HG03280 (cell line): ENCODE measurements around the gene RAB24.
"Not testable (repeated sequence)": the region's sequence is repeated elsewhere in the genome, so short reads cannot be mapped to it uniquely, and the experiment has no call there.

Experiments used
- ATAC-seq: cut with Tn5 transposase; IDR thresholded peaks from one replicate; pipeline ENCODE4 v1.9.1; 2021; ENCODE audit warnings: mild to moderate bottlenecking, moderate library complexity; ENCODE audit not compliant: unreplicated experiment

Gene RAB24

DNA sequence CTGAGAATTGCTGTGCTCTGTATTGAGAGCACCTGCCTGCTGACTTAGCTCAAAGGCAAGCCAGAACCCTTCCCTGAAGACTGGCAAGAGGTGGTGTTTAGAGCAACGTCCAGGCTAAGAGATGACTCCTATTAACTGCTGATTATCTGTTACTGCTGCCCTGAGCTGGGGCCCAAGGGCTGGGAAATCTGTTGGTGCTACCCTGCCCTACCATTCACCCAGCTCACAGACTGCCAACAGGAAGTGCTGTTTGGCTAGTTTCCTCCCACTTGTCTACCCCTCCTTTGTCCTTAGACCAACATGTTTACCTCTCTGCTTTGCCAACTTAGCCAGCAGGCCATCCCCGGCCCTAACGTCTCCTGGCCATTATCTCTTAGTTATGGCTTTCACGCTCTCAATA lies 6.9 kb downstream of the RAB24 start:
- no peak for ATAC-seq

DNA sequence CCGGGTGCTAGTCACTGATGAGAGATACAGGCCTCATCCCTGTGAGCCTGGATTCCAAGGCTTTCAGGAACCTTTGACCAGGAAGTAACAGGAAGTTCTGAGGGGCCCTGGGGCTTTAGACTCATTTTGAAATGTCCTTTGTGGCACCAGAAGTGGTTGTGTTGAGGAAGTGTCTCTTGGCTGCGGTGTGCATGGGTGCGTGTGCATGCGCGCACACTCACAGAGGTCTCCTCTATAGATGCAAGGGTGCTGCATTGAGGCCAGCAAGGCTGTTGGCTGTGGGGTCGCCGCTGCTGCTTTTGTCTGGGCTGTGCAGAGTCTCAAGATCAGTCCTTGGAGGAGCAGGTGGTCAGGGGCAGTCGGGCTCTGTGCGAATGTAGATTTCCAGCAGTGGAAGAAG lies 7.6 kb downstream of the RAB24 start:
- no peak for ATAC-seq

DNA sequence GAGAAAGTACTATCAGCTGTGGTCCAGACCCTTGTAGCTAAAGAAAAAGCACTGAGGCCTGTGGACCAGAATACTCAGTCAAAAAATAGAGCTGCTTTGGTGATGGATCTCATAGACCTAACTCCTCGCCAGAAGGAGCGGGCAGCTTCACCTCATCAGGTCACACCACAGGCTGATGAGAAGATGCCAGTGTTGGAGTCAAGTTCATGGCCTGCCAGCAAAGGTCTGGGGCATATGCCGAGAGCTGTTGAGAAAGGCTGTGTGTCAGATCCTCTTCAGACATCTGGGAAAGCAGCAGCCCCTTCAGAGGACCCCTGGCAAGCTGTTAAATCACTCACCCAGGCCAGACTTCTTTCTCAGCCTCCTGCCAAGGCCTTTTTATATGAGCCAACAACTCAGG lies 8.9 kb downstream of the RAB24 start:
- ATAC-seq = no peak

DNA sequence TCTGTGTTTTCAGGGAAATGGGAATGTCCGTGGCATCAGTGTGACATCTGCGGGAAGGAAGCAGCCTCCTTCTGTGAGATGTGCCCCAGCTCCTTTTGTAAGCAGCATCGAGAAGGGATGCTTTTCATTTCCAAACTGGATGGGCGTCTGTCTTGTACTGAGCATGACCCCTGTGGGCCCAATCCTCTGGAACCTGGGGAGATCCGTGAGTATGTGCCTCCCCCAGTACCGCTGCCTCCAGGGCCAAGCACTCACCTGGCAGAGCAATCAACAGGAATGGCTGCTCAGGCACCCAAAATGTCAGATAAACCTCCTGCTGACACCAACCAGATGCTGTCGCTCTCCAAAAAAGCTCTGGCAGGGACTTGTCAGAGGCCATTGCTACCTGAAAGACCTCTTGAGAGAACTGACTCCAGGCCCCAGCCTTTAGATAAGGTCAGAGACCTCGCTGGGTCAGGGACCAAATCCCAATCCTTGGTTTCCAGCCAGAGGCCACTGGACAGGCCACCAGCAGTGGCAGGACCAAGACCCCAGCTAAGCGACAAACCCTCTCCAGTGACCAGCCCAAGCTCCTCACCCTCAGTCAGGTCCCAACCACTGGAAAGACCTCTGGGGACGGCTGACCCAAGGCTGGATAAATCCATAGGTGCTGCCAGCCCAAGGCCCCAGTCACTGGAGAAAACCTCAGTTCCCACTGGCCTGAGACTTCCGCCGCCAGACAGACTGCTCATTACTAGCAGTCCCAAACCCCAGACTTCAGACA lies 9.5 kb downstream of the RAB24 start:
- no peak for ATAC-seq

DNA sequence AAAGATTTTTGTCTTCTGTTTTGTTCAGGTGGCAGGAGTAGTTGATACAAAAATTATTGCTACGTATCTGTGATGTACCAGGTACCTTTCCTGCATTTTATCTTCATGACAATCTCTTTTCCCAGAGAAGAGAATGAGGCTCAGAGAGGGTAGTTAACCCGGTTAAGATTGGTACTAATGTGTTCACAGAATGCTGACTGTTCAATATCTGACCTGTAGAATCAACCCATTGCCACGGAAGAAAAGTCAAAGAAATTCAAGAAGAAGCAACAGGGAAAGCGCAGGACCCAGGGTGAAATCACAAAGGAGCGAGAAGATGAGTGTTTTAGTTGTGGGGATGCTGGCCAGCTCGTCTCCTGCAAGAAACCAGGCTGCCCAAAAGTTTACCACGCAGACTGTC lies 11.8 kb downstream of the RAB24 start:
- ATAC-seq = no peak

DNA sequence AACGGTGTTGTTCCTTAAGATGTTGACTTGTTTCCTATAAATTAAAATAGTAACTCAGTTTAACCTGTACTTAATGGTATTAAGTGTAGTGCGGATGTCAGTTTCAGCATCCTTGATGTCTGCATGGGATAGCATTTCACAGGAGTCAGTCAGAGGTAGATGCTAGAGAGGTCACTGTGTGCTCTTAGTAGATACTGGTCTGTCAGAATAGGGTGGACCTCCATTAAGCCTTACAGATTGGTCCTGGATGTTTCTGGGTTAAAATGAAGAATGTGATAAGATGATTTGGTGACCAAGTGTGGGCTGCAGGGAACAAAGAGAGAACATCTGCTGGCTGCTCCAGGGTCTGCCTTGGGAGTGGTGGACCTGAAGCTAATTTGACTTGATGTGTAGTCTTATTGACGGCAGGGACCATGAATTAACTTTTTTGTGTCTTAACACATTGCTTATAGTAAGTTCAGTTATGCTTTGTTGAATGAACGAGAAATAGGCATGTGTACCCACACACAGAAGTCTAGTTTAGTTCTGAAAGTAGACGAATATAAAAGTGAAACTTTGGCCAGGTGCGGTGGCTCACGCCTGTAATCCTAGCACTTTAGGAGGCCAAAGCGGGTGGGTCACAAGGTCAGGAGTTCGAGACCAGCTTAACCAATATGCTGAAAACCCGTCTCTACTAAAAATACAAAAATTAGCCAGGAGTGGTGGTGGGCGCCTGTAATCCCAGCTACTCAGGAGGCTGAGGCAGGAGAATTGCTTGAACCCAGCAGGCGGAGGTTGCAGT lies 12.5 kb downstream of the RAB24 start:
- ATAC-seq = no peak

GRCh38 chr5:177288191-177288590 lies 15.3 kb downstream of the RAB24 start:
- no peak for ATAC-seq

DNA sequence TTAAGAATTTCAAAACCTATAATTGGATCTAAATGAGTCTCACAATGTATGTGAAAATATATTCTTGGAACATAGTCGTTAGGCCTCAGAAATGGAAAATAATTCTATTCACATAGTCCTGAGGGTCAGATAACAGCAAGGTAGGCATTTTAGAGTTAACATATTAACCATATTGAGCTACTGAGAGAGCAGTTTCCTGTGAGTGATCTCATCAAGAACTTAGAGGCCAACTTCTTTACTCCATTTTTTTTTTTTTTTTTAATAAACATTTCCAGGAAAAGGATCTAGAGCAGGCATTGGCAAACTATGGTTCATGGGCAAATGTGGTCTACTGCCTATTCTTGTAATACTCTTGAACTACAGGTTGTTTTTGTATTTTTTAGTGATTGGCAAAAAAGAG lies 26.6 kb downstream of the RAB24 start:
- ATAC-seq = no peak

DNA sequence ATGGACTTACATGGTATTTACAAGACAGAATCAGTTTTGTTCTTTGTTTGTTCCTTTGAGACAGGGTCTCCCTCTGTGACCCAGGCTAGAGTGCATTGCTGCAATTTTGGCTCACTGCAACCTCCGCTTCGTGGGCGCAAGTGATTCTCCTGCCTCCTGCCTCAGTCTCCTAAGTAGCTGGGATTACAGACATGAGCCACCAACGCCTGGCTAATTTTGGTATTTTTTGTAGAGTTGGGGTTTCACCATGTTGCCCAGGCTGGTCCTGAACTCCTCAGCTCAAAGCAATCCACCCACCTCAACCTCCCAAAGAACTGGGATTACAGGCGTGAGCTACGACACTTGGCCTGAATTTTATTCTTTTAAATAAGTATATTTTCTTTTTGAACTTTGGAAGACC lies 27.6 kb downstream of the RAB24 start:
- no peak for ATAC-seq

- no peak for ATAC-seq
Measured at GRCh38 chr5:177271113-177271512, 32.4 kb downstream of the RAB24 start.

DNA sequence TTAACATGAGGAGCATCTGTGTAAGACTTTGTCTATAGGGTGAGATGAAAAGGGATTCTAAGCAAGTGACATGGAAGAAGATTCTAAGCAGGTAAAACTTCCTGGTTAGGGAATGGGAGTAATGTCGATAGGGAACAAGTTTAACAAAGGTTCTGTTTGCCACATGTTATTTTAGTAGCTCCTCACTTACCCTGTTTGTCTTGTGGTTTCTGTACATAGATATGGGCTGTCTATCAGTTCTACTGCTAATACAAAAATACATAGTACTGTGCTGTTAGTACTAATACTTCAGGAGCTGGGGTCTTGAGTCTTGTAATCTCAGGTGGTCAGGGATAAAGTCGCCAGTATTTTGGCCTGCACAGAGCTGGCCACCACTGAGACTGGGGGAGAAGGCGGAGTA lies 32.9 kb downstream of the RAB24 start:
- no peak for ATAC-seq

GRCh38 chr5:177269976-177270375 lies 33.5 kb downstream of the RAB24 start:
- no peak for ATAC-seq

DNA sequence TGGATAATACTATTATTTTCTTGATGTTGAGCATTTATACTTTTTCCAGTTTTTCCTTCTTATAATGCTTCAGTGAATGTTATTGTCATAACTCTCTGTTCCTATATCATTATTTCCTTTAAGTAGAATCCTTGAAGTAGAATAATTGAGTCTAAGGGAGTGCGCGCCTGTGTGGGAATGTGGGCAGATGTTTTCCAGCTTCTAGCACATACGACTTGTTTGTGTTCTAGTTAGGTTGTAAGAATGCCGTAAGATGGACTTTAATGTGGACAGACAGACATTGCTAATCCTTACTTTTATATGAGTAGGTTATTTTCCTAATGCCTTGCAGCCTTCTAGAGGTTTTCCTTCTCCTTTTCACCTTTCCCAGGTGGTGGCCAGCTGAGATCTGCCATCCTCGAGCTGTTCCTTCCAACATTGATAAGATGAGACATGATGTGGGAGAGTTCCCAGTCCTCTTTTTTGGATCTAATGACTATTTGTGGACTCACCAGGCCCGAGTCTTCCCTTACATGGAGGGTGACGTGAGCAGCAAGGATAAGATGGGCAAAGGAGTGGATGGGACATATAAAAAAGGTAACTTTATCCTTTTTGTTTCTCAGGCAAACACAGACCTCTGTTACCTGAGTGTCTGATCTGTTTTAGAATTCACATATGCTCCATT lies 34.2 kb downstream of the RAB24 start:
- ATAC-seq = no peak

DNA sequence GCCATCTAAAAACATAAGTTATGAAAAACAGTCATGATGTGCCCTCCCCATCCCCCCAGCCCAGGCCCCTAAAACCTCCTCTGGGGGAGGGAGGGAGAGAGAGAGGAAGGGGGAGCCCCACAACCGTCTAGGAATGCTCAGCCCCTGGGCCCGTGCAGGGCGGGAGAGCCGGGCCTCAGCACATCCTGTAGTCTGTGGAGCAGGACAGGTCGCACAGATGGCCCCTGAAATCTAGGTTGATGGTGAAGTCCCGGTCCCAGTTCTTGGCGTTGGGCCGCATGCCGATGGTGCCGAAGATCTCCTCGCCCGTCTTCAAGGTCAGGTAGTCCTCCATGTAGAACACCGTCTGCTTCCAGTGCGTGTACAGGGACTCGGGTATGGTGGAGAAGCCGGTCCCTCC lies 38.1 kb downstream of the RAB24 start:
- ATAC-seq = no peak

GRCh38 chr5:177264178-177264577 lies 39.3 kb downstream of the RAB24 start:
- ATAC-seq = no peak

DNA sequence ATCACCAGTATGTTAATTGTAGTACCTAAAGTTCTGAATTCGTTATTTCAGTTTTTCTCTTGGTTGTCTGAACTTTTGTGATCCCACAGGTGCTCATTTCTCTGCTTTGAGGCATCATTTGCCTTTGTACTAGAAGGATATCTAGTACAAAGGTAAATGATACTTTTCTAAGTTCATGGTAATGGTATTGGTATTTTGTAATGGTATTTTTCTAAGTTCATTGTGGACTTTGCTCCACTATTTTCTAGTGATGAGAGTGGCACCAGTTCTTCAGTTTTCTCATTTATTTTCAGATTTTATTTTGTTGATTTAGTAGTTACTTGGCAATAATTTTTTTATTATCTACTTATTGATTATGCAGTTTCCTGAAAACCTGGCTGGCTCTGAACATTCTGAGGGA lies 42.0 kb downstream of the RAB24 start:
- ATAC-seq = no peak

DNA sequence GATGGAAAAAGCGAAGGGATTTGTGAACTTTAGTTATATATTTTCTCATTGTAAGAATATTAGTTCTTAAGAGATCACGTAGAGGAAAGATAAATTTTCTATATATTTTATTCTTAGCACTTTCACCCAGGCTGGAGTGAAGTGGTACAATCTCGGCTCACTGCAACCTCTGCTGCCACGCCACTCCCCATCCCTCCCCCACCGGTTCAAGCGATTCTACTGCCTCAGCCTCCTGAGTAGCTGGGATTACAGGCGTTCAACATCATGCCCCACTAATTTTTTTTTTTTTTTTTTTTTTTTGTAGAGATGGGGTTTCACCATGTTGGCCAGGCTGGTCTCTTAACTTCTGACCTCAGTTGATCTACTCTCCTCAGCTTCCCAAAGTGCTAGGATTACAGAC lies 42.6 kb downstream of the RAB24 start:
- ATAC-seq = no peak

- not testable (repeated sequence) for ATAC-seq
Measured at GRCh38 chr5:177258711-177259110, 44.8 kb downstream of the RAB24 start.

GRCh38 chr5:177256296-177256695 lies 47.2 kb downstream of the RAB24 start:
- ATAC-seq = no peak

DNA sequence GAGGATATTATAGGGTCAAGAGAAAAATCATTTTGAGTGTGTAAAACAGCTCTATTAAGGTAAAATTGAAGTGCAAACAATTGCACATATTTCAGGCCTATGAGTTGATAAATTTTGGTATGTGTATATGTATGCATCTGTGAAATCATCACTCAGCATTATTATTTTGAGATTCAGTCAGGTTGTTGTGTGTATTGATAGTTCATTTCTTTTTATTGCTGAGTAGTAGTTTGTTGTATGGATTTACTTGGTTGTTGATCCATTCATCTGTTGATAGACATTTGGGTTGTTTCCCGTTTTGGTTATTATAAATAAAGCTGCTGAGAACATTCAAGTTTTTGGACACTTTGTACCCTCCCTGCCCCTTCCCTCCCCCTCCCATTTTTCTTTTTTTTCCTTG lies 50.3 kb downstream of the RAB24 start:
- no peak for ATAC-seq
